HepG2 (cell line): ENCODE data around the gene KATNB1. TPM values are rescaled to one million over a fixed set of nuclear protein-coding genes. Genes with fewer than 3 reads are reported as not detected.

ENCODE experiments used
- ATAC-seq: fragments of 200-7000 bp; cut with Tn5 transposase; 3 replicates; pipeline ENCODE4 v1.9.1; 2020; ENCODE audit warnings: mild to moderate bottlenecking, moderate library complexity
- BruUV-seq: library from RNA; stranded (reverse); fragments of 400-500 nt; replicated peaks from 2 replicates; lab custom pipeline; 2021; lab: Mats Ljungman, UMichigan
- CTCF ChIA-PET: fragments of 300-600 bp; formaldehyde crosslinking; extraction: SDS; loops from one replicate; lab custom pipeline; 2021; ENCODE audit warnings: low total read pairs, inconsistent platforms, low intra/inter-chr PET ratio; lab: Yijun Ruan, JAX
- POLR2A ChIA-PET: fragments of 350-600 bp; sonication (Branson Sonifier 250); formaldehyde crosslinking; loops from one replicate; lab custom pipeline; 2020; ENCODE audit warnings: antibody characterized with exemption, inconsistent platforms; lab: Yijun Ruan, JAX
- DNase-seq: peaks from one replicate; pipeline ENCODE4 v3.0.0-alpha.2; 2015; ENCODE audit warnings: low spot score
- FAIRE-seq: peaks from 3 replicates; lab custom pipeline; 2011; peaks lifted over from hg19 to GRCh38; lab: Jason Lieb, UNC
- H2AFZ ChIP-seq: one replicate; pipeline ENCODE4 v1.6.1; 2011; ENCODE audit warnings: low read length, inconsistent platforms
- H3K27ac ChIP-seq: fragments of 300-600 bp; 3 replicates; pipeline ENCODE4 v1.8.0; 2011; ENCODE audit warnings: mixed run types, mild to moderate bottlenecking, mixed read lengths, low read length, inconsistent platforms; ENCODE audit not compliant: insufficient read depth; ENCODE audit errors: extremely low read length
- H3K27me3 ChIP-seq, 2 experiments: fragments of 200-600 bp in 1 of 2; 2 replicates in 1 of 2; 3 replicates in 1 of 2; pipeline versions ENCODE4 v1.6.0 to v1.8.0; 2011; ENCODE audit warnings: low read length in 2 of 2, mild to moderate bottlenecking in 2 of 2, moderate library complexity in 2 of 2, inconsistent platforms in 1 of 2; ENCODE audit not compliant: insufficient read depth in 2 of 2, control insufficient read depth in 1 of 2
- H3K36me3 ChIP-seq, 2 experiments: fragments of 200-600 bp in 1 of 2; replicated peaks in 1 of 2; 2 replicates in 1 of 2; 3 replicates in 1 of 2; pipeline versions ENCODE4 v1.5.1 to v1.8.0; 2011; ENCODE audit warnings: low read length in 2 of 2, inconsistent platforms in 1 of 2; ENCODE audit not compliant: insufficient read depth in 2 of 2, control insufficient read depth in 1 of 2
- H3K4me1 ChIP-seq: 2 replicates; pipeline ENCODE4 v1.5.1; 2012; ENCODE audit warnings: low read length, inconsistent platforms; ENCODE audit not compliant: insufficient read depth
- H3K4me2 ChIP-seq: 2 replicates; pipeline ENCODE4 v1.6.0; 2011; ENCODE audit warnings: low read depth, low read length, inconsistent platforms
- H3K4me3 ChIP-seq, 3 experiments: fragments of 200-600 bp in 1 of 3; sonication (generic), shearing (Covaris generic) in 1 of 3; replicated peaks in 1 of 3; 2 replicates each; pipeline ENCODE4 v1.5.1; 2011 to 2016; ENCODE audit warnings: low read length in 3 of 3, inconsistent platforms in 2 of 3, low read depth in 2 of 3, mild to moderate bottlenecking in 2 of 3, control low read depth in 1 of 3, mixed read lengths in 1 of 3; ENCODE audit not compliant: insufficient read depth in 1 of 3
- H3K79me2 ChIP-seq: one replicate; pipeline ENCODE4 v1.6.1; 2011; ENCODE audit warnings: low read length, inconsistent platforms; ENCODE audit not compliant: insufficient read depth
- H3K9ac ChIP-seq: 2 replicates; pipeline ENCODE4 v1.6.0; 2011; ENCODE audit warnings: mild to moderate bottlenecking, low read depth, low read length, inconsistent platforms; ENCODE audit not compliant: insufficient read depth
- H3K9me3 ChIP-seq: 2 replicates; pipeline ENCODE4 v1.5.1; 2012; ENCODE audit warnings: mild to moderate bottlenecking, low read length
- H4K20me1 ChIP-seq: 2 replicates; pipeline ENCODE4 v1.6.0; 2011; ENCODE audit warnings: inconsistent platforms, mild to moderate bottlenecking, low read length, moderate library complexity; ENCODE audit not compliant: insufficient read depth
- CBFB ChIP-seq: sonication (generic); formaldehyde crosslinking; IDR thresholded peaks from 2 replicates; pipeline ENCODE4 v1.4.0; 2020; ENCODE audit warnings: missing genetic modification reagents
- CREB1 ChIP-seq, 2 experiments: fragments of 450-650 bp in 1 of 2; IDR thresholded peaks; 2 replicates each; pipeline ENCODE4 v1.6.1; 2016 to 2017; ENCODE audit warnings: control low read depth in 1 of 2, mild to moderate bottlenecking in 1 of 2, missing compliant biosample characterization in 1 of 2, missing genetic modification characterization in 1 of 2
- SIN3B ChIP-seq: fragments of 150-350 bp; IDR thresholded peaks from 2 replicates; pipeline ENCODE4 v1.6.1; 2014; ENCODE audit warnings: low read length
- ZFP91 ChIP-seq: sonication (generic); formaldehyde crosslinking; IDR thresholded peaks from 2 replicates; pipeline ENCODE4 v1.9.0; 2022; ENCODE audit warnings: missing genetic modification reagents, mild to moderate bottlenecking, borderline replicate concordance
- ZHX2 ChIP-seq, 2 experiments: sonication (generic) in 1 of 2; formaldehyde crosslinking in 1 of 2; IDR thresholded peaks; 2 replicates each; pipeline versions ENCODE4 v1.6.1 to v1.9.0; 2014 to 2022; ENCODE audit warnings: antibody characterized with exemption in 1 of 2, borderline replicate concordance in 1 of 2, inconsistent platforms in 1 of 2, low read depth in 1 of 2, missing genetic modification reagents in 1 of 2
- ZNF17 ChIP-seq: sonication (generic); formaldehyde crosslinking; IDR thresholded peaks from 2 replicates; pipeline ENCODE4 v1.5.0; 2020; ENCODE audit warnings: mild to moderate bottlenecking, missing genetic modification reagents
- ZNF766 ChIP-seq: sonication (generic); formaldehyde crosslinking; IDR thresholded peaks from 2 replicates; pipeline ENCODE4 v1.5.0; 2020; ENCODE audit warnings: missing genetic modification reagents, borderline replicate concordance
- WGBS: methylation state at CpG from one replicate; pipeline ENCODE4 v1.1.6; 2017; ENCODE audit warnings: low lambda C conversion rate; 5-methylcytosine and 5-hydroxymethylcytosine counted together
- in situ Hi-C: cut with HindIII; loops from 2 replicates; pipeline ENCODE4 v1.10.0; 2017; ENCODE audit warnings: low pct_unique_long_range_greater_than_20kb; ENCODE audit not compliant: extremely low pct_ligation_motif_present
- intact Hi-C: fragments of 100-400 bp; cut with micrococcal nuclease; formaldehyde crosslinking; loops from one replicate; pipeline ENCODE4 v1.10.0; 2022; ENCODE audit not compliant: unreplicated experiment
- polyA plus RNA-seq, 8 experiments: library from polyadenylated mRNA; depleted of rRNA in 3 of 8; stranded (reverse) in 7 of 8; unstranded in 1 of 8; fragments of >200 nt; fragmentation: Illumina TruSeq in 4 of 8; extraction: Trizol in 4 of 8; gene quantifications; 2 replicates each; pipeline versions ENCODE4 v1.2.1 to v1.2.3, GENCODE V29; 2011 to 2016; ENCODE audit warnings: low read depth in 4 of 8, missing spikeins in 1 of 8, mixed read lengths in 1 of 8; ENCODE audit not compliant: insufficient read depth in 1 of 8
- total RNA-seq, 5 experiments: library from RNA; depleted of rRNA; stranded (reverse); fragments of >200 nt; fragmentation: Illumina TruSeq; extraction: Trizol; gene quantifications; 2 replicates each; pipeline ENCODE4 v1.2.3, GENCODE V29; 2016; ENCODE audit warnings: low read depth in 1 of 5
- TF ChIP-seq, protein P1 (sequence below): IDR thresholded peaks from 2 replicates; pipeline ENCODE4 v1.6.1; 2016; ENCODE audit warnings: mild to moderate bottlenecking, missing biosample characterization, missing genetic modification reagents
- TF ChIP-seq, protein P2 (sequence below): sonication (generic); formaldehyde crosslinking; conservative IDR thresholded peaks from 2 replicates; pipeline ENCODE4 v1.8.0; 2022; ENCODE audit warnings: mild to moderate bottlenecking, moderate library complexity, missing genetic modification reagents

The KATNB1 gene
- total and polyA plus RNA-seq, 2 of the 13 experiments (the other 11 are each of a cell fraction or from before 2014, with no cell fraction given), result 31.5 to 43.5 TPM

DNA sequence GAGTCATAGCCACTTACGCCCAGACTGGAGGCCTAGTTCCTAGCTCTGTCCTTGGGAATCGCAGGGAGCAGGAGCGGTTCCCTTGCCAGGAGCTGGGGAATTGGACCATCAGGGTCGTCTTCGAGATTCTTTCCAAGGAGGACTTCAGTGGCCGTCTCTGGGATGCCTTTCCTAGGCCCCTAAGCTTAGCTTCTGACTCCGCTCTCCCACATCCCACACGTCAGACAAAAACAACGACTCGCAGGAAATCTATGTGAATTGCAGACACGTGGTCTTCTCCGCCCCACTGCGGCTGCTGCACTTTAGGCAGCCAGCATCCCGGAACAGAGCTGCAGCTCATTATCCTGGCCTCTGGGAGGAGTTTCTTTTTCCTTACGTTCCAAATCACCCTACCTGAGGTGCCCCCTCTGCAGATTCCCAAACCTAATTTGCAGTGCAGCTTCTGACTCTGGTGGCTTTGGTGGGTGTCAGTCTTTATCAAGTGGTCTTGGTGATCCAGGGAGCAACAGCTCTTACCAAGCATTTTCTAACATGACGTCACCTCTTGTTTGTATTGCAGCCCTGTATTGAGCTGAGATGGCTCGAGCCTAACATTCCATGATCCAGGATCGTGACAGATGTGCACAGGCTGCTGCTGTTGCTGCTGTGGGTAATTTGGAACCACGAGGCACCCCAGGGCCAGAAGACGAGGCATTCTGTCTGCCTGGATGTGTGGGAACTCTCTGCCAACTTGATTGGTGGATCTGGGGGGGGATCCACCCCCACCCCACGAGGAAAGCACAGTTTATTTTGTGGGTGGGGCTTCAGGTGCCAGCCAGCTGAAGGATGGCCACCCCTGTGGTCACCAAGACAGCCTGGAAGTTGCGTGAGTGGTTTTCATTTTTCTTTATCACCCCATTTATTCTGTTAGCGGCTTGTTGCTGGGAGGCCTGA lies 1.1 kb downstream of the KATNB1 start:
- ChIA-PET POLR2A (interaction anchor here (0.7 to 3.7 kb wide), 21 partner anchors 14 to 364 kb away, joined by 3 to 41 read pairs (median 8); partner anchors contain the start of genes ADGRG3, CX3CL1, DRC7 and KIFC3), CTCF (interaction anchor here (1.1 kb wide), 1 partner anchor 88 kb away, joined by 7 read pairs; no protein-coding TSS in a partner anchor)
- Histone ChIP-seq H3K4me2 (peak overlapping the region; percentile 100), H3K36me3 (peaks cover 1 to 4% of the 10 kb centered on the region in 2 experiments; a peak in 1 of 5 replicates), H3K27me3 (no peaks in the 10 kb centered on the region; a peak in 1 of 5 replicates), H3K27ac (peak overlapping the region; percentile 81), H3K4me1 (peaks cover 27% of the 10 kb centered on the region), H4K20me1 (no peaks in the 10 kb centered on the region), H3K4me3 (peak overlapping the region; percentile 82 to 91 (median 82)), H3K9ac (peak overlapping the region; percentile 86), H2AFZ (peak overlapping the region; percentile 16), H3K9me3 (no peaks in the 10 kb centered on the region), H3K79me2 (no peaks in the 10 kb centered on the region)
- in situ Hi-C loops, result no loop called here
- 10% methylated on average over 21 of the region's 23 CpGs for WGBS
- intact Hi-C loops, result loop anchor here (5.0 to 10.0 kb wide), 2 partner anchors 144 to 268 kb away; partner anchors contain the start of genes USB1 and ZNF319
- FAIRE-seq (peak; percentile 92), ATAC-seq (peak; percentile 47), DNase-seq (peak; percentile 86)
- BruUV-seq, result no TSS peak
- 0 out of 2 replicates have a peak, but pooled peaks have one; percentile 29 for TF ChIP-seq ZNF766 (CRISPR knock-in tag)
- TF ChIP-seq, protein P1, sequence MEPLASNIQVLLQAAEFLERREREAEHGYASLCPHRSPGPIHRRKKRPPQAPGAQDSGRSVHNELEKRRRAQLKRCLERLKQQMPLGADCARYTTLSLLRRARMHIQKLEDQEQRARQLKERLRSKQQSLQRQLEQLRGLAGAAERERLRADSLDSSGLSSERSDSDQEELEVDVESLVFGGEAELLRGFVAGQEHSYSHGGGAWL (CRISPR knock-in tag), result peak; percentile 64; the same call in 1 of the 2 replicates
- 0 out of 2 replicates have a peak, but pooled peaks have one; percentile 51 for TF ChIP-seq ZFP91 (CRISPR knock-in tag)
- no peak for TF ChIP-seq ZNF17
- TF ChIP-seq SIN3B, result peak; percentile 47; the same call in 1 of the 2 replicates
- TF ChIP-seq, protein P2, sequence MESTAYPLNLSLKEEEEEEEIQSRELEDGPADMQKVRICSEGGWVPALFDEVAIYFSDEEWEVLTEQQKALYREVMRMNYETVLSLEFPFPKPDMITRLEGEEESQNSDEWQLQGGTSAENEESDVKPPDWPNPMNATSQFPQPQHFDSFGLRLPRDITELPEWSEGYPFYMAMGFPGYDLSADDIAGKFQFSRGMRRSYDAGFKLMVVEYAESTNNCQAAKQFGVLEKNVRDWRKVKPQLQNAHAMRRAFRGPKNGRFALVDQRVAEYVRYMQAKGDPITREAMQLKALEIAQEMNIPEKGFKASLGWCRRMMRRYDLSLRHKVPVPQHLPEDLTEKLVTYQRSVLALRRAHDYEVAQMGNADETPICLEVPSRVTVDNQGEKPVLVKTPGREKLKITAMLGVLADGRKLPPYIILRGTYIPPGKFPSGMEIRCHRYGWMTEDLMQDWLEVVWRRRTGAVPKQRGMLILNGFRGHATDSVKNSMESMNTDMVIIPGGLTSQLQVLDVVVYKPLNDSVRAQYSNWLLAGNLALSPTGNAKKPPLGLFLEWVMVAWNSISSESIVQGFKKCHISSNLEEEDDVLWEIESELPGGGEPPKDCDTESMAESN (CRISPR knock-in tag), result 0 out of 2 replicates have a peak, but pooled peaks have one; percentile 60
- peak; percentile 98 for TF ChIP-seq CREB1 (IDR thresholded peaks at IDR 0.05)
- TF ChIP-seq CREB1 (CRISPR knock-in tag; IDR thresholded peaks at IDR 0.05), result peak; percentile 89
- 0 out of 2 replicates have a peak, but pooled peaks have one; percentile 7 for TF ChIP-seq CBFB
- peak; percentile 35 for TF ChIP-seq ZHX2 (IDR thresholded peaks at IDR 0.05; ENCODE audit: low read depth)
- TF ChIP-seq ZHX2 (CRISPR knock-in tag; IDR thresholded peaks at IDR 0.05; ENCODE audit: borderline replicate concordance), result no peak
